ENCODE data around the gene VWCE.
"Not testable (repeated sequence)": the region's sequence is repeated elsewhere in the genome, so short reads cannot be mapped to it uniquely, and the experiment has no call there.

The VWCE gene

DNA sequence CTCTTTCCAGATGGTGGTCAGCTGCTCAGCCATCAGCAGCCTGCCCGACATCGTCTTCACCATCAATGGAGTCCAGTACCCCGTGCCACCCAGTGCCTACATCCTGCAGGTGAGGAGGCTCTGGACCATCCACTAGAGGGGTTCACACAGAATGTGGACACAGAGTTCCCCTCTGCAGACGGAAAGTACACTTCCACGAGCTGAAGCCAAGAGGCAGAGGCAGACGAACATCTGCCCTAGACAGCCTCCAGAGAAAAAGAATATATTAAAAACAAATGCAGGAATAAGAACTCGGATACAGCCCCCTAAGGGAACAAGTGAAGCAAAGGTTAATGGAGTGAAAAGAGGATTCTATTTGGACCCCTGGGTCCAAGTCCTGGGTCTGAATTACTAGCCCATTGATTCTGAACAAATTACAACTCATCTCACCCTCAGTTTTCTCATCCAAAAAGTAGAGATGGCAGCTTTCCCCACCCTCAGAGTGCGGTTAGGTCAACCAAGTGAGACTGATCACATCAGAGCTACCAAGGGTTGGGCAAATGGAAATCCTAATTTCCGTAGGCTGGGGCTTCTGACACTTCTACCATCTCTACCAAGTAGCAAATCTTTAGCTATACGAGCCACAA is 83.7 kb downstream of the VWCE start:
- not testable (repeated sequence) for DNase-seq

DNA sequence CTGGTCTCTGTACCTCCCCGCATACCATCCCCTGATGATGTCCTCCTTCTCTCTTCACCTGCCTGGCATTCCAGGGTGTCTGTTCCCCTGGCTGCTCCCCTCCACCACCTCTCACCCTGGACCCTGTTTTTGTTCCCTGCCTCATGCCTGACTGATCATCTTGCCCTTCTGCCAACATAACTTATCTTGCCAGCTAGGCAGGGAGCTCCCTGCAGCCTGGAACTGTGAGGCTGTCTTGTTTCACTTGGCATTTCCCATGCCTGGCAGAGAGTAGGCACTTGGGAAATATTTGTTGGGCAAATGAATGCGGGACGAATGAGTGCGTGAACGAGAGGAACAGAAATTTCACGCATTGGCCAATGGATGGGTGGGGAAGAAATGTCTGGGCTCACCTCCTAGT is 84.5 kb downstream of the VWCE start:
- not testable (repeated sequence) for DNase-seq
